Body of pancreas (tissue), 4 donors: ENCODE measurements around the gene MEIS2. TPM values are rescaled to one million over a fixed set of nuclear protein-coding genes. Genes with fewer than 3 reads are reported as not detected.

Experiments
- ATAC-seq: fragments of 150-250 bp; one replicate; pipeline ENCODE4 v1.9.1; 2016
- DNase-seq, 4 donors: peaks; one replicate each; pipeline ENCODE4 v3.0.0-alpha.2; 2019
- H3K27ac ChIP-seq, 4 donors: fragments of 200-600 bp; sonication (generic); 1 replicate in 3 of 4; 2 replicates in 1 of 4; pipeline versions ENCODE4 v1.5.1 to v1.6.1; 2016 to 2019; ENCODE audit warnings: mild to moderate bottlenecking in 1 of 4, mixed read lengths in 1 of 4, moderate library complexity in 1 of 4
- H3K27me3 ChIP-seq, 2 donors: fragments of 200-600 bp; sonication (generic); one replicate each; pipeline ENCODE4 v1.6.0; 2016; ENCODE audit warnings: mild to moderate bottlenecking in 1 of 2
- H3K36me3 ChIP-seq, 2 donors: fragments of 200-600 bp; sonication (generic); replicated peaks in 1 of 2; 2 replicates each; pipeline ENCODE4 v1.5.1; 2016; ENCODE audit warnings: low read depth in 2 of 2; ENCODE audit not compliant: insufficient read depth in 1 of 2
- H3K4me1 ChIP-seq: fragments of 200-600 bp; sonication (generic); one replicate; pipeline ENCODE4 v1.6.0; 2016
- H3K4me3 ChIP-seq, 2 donors: fragments of 200-600 bp; sonication (generic); 1 replicate in 1 of 2; 2 replicates in 1 of 2; pipeline ENCODE4 v1.5.1; 2016 to 2019
- H3K9me3 ChIP-seq, 3 donors: fragments of 200-600 bp; sonication (generic); 1 replicate in 2 of 3; 2 replicates in 1 of 3; pipeline ENCODE4 v1.5.1; 2016
- CTCF ChIP-seq, 7 experiments: fragments of 450-650 bp in 4 of 7; fragments of 200-600 bp in 3 of 7; sonication (generic) in 3 of 7; IDR thresholded peaks; one replicate each; pipeline ENCODE4 v1.5.1; 2016 to 2019; ENCODE audit warnings: antibody characterized with exemption in 7 of 7
- POLR2A ChIP-seq, 3 donors: fragments of 450-650 bp; IDR thresholded peaks; one replicate each; pipeline ENCODE4 v1.6.1; 2016; ENCODE audit warnings: antibody characterized with exemption in 3 of 3, mild to moderate bottlenecking in 2 of 3
- WGBS, 2 donors: methylation state at CpG; one replicate each; pipeline ENCODE4 v1.1.5; 2017; 5-methylcytosine and 5-hydroxymethylcytosine counted together
- intact Hi-C: fragments of 100-400 bp; cut with DNase I; formaldehyde crosslinking; loops from one replicate; pipeline ENCODE4 v1.15.1; 2023
- total RNA-seq, 2 donors: library from RNA; depleted of rRNA; stranded (reverse); fragments of >200 nt; gene quantifications; one replicate each; pipeline ENCODE4 v1.1.0, GENCODE V29; 2016

The MEIS2 gene
- total RNA-seq, 2 donors from 2014 or later: 11.9 to 86.0 TPM

- no peak overlapping the region for H3K4me3 ChIP-seq
- DNase-seq: no peak
- H3K36me3 ChIP-seq: no peaks in the 10 kb centered on the region
- H3K27me3 ChIP-seq: no peaks in the 10 kb centered on the region
- TF ChIP-seq POLR2A (IDR thresholded peaks at IDR 0.05) (no peak), CTCF (IDR thresholded peaks at IDR 0.05) (no peak)
- H3K4me1 ChIP-seq: peaks cover 10% of the 10 kb centered on the region
- WGBS, 2 donors: 69 to 83% methylated on average over 3 of the region's 3 CpGs
- intact Hi-C loops: no loop called here
- peak overlapping the region in 1 of 4 donors; percentile 17 for H3K27ac ChIP-seq
- ATAC-seq: no peak
- no peaks in the 10 kb centered on the region for H3K9me3 ChIP-seq
Observed at GRCh38 chr15:36897834-36898233, 202.5 kb downstream of the MEIS2 start.

GRCh38 chr15:36896949-36897348, 203.4 kb downstream of the MEIS2 start:
- H3K4me3 ChIP-seq: no peak overlapping the region
- WGBS, 2 donors: 48 to 61% methylated on average over 3 of the region's 3 CpGs
- no peaks in the 10 kb centered on the region for H3K27me3 ChIP-seq
- H3K27ac ChIP-seq: peak overlapping the region in 2 of 4 donors; percentile 1 to 20
- no peaks in the 10 kb centered on the region for H3K36me3 ChIP-seq
- peaks cover 10% of the 10 kb centered on the region for H3K4me1 ChIP-seq
- no peaks in the 10 kb centered on the region for H3K9me3 ChIP-seq
- intact Hi-C loops: no loop called here
- ATAC-seq (peak; percentile 24), DNase-seq (no peak)
- TF ChIP-seq POLR2A (IDR thresholded peaks at IDR 0.05): no peak
- TF ChIP-seq CTCF (IDR thresholded peaks at IDR 0.05): no peak

GRCh38 chr15:36894075-36894474, 206.3 kb downstream of the MEIS2 start:
- no peak for TF ChIP-seq POLR2A (IDR thresholded peaks at IDR 0.05)
- TF ChIP-seq CTCF (IDR thresholded peaks at IDR 0.05): no peak
- Histone ChIP-seq H3K9me3 (no peaks in the 10 kb centered on the region), H3K36me3 (no peaks in the 10 kb centered on the region), H3K4me1 (peaks cover 10% of the 10 kb centered on the region), H3K27me3 (no peaks in the 10 kb centered on the region), H3K4me3 (no peak overlapping the region), H3K27ac (no peak overlapping the region)
- ATAC-seq (no peak), DNase-seq (no peak)
- intact Hi-C loops: no loop called here
- WGBS, 2 donors: 83 to 84% methylated on average over 4 of the region's 4 CpGs

- Histone ChIP-seq H3K9me3 (no peaks in the 10 kb centered on the region), H3K27ac (no peak overlapping the region), H3K4me1 (peaks cover 10% of the 10 kb centered on the region), H3K36me3 (no peaks in the 10 kb centered on the region), H3K27me3 (no peaks in the 10 kb centered on the region), H3K4me3 (no peak overlapping the region)
- DNase-seq (no peak), ATAC-seq (no peak)
- no peak for TF ChIP-seq POLR2A (IDR thresholded peaks at IDR 0.05)
- no peak for TF ChIP-seq CTCF (IDR thresholded peaks at IDR 0.05)
- intact Hi-C loops: no loop called here
- 84 to 89% methylated on average over 1 of the region's 1 CpG for WGBS, 2 donors
Observed at GRCh38 chr15:36893276-36893675, 207.1 kb downstream of the MEIS2 start.
